Activated effector memory CD4-positive, alpha-beta T cell treated with Interleukin-2 at 50 U/mL for 16 hours (primary cell): ENCODE measurements around the gene ELMO1.

Experiments used
- DNase-seq: peaks from one replicate; pipeline ENCODE4 v3.0.0-alpha.2; 2020

The ELMO1 gene

DNA sequence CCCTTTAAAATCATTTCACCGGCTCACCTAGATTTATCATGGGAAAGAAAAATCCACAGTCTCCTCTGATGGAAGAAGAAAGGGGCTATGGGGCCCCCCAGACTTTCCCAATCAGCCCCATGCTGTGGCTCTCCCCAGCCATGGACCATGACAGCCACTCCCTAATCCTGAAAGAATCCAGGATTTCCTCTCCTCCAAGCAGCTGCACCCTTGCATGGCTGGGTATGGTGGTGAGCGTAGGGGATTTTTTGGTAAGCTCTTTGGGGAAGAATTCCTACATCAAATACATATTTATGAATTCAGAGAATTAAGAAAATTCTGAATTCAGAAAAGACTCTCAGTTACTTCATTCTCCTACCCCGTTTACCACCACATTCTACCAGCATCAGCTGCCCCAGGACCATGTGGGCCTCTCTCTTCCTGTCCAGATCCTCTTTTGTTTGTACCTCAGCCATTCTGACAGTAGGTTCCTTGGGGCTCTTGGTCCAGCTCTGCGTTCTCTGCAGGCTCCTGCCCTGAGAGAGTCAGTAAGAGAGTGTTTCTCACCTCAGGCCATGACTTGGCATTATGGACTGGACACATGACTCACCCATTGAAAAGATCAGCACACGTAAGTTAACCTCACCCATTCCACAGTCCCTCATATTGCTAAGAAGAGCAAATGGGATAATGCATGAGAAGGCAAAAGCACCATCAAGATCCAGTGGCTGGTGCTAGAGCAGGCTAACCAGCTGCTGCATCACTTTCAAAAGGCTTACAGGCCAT, 337.8 kb downstream of the ELMO1 start:
- no peak for DNase-seq

DNA sequence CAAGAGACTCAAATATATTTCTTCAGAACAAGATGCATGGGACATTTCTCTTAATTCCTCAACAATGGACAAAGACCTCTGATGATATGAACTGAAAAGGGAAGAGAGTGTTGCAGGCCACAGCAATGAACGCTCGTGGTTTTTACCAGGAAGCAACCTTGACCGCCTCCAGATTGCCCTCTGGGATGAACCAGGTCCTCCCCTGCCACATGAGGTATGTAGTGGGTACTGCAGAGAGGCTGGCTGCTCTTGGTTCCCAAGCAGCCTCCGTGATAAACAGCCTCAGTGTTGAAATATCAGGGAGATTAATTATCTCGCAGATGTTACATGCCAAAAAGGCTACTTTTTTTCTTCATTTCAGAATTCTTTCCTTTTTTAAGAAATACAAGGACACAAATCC, 338.8 kb downstream of the ELMO1 start:
- DNase-seq: no peak

DNA sequence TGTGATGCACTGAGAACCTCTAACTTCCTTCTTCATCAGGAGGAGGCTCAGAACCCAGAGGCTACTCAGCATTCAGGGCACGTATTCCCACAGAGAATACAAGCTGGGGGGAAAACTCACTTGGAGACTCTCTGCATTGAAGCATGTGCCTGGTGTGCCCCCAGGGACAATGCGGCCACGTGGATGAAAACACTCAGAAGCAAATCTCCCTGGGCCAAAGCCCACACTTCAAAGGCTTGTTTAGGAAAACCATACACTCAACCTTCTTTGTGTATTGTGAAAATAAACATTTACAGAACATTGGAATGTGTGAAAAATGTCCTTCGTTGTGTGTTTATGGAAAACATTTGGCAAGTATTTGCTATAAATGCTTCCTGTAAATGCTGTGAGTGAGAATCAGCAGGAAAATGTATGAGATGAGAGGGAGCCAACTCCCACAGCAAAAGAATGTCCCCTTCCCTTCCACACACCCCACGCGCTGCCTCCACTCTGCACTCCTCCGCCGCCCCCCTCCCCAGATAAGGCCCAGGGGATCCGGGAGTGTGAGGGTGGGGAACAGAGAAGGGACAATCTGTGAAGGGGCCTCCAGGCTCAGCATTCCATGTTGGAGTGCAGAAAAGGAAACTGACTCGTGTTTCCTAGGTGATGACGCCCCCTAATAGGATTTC, 339.5 kb downstream of the ELMO1 start:
- no peak for DNase-seq

DNA sequence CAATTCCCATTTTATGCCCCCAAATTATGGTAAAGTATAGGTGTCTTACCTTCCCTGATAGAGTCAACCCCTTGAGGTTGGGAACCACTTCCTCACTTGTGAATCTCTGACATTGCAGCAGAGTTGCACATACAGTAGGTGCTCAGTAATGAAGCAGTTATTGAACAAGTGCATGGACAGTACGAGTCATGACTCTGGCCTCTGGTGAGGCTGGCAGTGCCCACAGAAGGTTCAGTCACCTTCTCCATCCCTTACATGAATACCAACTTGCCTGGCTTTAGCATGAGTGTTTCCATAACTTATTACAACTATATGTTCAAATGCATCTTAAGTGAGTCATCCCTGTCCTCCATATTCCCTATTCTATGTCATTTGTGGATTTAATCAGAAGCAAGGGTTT, 340.0 kb downstream of the ELMO1 start:
- no peak for DNase-seq

DNA sequence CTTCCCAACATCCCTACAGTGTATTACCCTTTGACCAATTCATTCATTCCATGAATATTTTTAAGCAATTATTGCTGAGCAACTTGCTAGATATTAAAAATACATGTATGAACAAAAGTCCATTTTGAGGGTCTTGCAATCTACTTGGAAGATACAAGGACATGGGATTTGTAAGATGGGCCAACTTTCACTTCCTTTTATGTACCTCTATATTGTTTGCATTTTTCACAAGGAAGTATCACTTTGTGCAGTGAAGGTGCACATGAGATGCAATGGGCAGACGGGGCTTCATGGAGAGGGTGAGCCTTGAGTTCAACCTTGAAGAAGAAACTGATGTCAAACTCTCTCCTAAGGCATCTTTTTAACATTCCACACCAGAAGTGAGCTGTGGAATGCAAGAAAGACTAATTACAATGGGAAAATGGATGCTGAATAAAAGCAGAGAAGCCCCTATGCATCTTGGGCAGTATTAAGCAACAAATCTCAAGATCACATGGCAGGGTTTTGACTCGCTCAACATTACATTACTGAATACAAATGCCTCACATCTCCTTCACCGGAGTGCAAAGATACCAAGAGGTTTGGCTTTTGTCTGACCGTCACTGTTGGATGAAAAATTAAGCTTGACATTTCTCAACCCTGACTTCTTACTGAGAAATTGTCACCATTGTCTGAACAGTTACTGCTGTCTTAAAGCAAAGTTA, 341.5 kb downstream of the ELMO1 start:
- DNase-seq: no peak

DNA sequence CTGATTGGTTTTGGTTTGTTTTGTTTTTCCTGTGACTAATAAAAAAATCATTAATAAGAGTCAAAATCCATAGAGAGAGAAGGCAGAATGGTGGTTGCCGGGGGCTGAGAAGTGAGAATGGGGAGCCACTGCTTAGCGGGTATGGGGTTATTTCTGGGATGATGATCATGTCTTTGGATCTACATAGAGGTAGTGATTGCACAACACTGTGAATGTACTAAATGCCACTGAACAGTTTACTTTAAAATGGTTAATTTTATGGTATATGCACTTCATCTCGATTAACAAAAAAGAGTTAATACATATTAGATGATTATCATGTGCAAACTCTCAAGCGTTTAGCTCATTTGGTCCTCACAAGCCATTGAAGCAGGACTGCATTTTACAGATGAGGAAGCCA, 342.9 kb downstream of the ELMO1 start:
- no peak for DNase-seq

DNA sequence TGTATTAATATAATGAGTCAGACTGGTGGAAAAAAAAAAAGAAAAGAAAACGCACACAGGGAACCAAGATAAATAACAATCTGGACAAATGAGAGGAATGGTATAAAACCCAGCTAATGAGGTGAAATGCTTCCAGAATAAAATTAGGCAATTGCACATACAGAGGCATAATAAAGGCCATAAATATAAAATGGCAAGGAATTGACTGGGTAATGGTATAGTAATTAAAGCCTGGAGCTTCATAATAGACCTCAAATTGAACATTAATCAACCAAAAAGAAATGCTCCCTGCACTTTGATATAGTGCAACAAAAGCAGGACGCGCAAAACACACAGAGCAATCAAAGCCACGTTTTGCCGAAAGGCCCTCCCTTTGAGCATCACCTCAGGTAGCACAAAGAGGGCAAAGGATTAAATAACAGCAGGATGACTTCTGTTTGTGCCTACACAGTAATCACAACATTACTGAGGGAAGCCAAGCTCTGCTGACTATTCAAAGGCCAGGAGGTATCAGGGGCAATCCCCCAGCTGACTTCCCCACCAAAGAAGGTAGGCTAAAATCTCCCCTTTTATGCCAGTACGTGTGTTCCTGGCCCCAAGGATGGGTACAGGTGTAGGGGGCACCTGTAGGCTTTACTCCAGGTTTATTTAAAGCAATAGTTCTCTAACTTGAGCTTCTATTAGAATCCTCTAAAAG, 343.7 kb downstream of the ELMO1 start:
- no peak for DNase-seq

DNA sequence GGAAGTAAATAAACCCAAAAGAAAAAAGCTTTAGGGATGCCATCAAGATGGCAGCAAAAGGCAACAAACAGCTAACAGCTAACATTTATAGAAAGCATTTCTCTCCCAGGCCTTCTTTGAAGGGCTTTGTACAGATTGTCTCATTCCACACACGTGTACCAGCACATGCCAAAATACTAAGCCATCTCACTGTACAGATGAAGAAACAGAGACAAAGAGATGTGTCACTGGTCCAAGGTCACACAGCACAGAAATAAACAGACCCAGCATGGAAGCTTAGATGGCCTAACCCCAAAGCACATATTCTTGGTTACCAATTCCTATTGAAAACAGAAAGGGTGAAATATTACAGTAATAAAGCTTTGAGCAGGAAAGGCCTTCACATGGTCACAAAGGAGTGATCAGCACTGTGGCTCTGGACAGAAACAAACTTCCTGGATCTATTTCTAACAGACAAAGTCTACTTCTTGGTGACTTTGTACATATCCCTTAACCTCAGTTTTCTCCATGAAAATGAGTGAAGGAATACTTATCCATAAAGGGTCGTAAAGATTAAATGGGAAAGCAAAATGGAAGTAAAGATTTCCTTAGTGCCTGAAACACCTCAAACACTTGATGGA, 346.0 kb downstream of the ELMO1 start:
- no peak for DNase-seq

DNA sequence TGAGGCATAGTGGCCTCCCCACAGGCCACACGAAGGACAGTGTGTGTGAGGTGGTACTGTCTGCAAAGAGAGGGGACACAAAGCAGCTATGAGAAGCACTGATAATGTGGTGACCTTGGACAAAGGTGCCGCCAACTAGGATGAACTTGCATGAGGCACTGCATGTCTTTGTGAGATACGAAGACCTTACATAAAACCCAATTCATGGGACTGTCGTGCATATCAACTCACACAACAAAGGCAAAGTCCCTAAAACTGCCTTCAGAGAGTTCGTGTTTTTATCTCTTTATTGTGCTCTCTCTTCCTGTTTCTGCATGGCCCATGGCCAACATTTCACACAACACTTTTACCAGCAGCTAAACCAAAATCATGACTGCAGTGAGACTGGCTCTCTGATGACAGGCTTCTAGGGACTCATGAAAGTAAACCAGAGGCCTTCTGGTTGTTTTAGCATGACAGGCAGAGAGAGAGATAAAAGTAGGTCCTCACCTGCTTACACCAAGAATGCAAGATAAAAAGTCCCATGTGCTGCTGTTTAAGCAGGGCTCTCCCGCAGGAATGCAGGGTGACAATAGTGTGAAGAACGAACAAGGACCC, 347.8 kb downstream of the ELMO1 start:
- no peak for DNase-seq

DNA sequence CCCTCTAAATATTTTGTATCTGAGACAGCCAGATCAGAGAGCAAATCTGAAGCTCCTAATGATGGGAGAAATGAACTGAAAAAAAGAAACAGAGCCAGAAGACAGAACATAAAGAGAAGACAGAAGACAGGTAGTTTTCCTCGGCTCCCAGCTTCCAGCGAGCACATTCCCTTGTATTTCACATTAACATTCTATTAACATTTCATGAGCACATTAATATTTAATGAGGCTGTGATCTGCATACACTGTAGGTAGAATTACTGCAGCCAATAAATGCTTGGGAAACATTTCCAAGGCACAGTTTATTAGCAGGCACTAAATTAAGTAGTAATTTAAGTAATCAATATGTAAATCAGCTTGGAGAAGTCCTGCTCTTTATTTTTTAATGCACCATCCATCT, 349.9 kb downstream of the ELMO1 start:
- DNase-seq: no peak

DNA sequence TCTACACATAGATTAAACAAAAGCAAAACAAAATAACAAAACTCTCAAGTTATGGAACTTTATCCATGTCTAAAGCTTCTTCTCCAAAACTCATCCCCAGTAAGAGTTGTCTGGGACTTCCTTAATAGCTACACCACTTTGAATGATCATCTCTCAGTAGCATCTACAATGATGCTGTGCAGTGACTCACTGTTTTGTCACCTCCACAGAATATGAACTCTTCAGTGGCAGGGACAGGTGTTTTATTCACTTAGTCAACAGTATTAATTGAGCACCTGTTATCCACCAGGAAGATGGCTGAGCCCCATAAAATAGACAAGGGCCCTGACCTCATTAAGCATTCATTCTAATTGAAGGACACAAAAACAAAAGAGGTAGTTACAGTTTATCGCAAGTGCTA, 350.7 kb downstream of the ELMO1 start:
- no peak for DNase-seq

DNA sequence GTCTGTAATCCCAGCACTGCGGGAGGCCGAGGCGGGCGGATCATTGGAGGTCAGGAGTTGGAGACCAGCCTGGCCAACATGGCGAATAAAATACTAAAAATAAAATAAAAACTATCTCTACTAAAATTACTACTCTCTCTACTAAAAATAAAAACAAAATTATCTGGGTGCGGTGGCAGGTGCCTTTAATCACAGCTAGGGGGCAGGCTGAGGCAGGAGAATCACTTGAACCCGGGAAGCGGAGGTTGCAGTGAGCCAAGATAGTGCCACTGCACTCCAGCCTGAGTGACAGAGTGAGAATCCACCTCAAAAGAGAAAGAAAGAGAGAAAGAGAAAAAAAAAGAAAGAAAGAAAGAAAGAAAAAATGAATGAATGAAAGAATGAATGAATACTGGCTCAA, 351.4 kb downstream of the ELMO1 start:
- DNase-seq: no peak

DNA sequence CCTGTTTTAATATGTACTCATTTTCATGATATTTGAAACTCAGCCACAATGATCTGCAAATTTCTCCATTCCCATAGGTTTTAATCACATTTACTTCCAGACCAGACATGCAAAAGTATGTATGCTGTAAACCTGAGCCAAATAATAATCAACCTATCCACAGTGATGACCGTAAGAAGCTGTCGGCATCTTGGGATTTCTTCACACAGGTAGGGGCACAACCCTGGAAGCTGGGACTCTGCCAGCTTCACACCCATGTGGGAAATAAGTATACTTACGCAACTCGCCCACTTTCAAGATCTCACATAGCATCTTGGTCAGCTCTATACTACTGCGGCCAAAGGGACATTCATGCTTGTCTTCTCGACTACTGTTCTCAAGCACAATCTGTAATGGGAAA, 352.3 kb downstream of the ELMO1 start:
- no peak for DNase-seq

DNA sequence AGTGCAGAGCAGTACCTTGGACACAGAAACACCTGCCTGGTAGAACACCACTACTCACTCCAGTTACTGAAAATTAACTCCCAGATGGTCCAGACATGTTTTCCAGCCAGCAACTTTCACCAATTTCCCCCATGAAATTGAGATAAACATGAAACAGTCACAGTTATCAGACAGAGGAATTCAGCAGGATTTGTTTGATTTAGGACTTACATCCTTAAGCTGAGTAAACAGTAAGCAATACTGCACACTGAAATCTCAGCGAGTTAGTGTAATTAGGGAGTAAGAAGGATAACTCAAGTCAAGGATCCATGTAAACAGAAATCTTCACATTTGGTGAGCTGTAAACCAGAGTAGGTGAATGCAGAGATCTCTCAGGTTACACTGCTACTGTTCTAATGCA, 353.5 kb downstream of the ELMO1 start:
- no peak for DNase-seq

DNA sequence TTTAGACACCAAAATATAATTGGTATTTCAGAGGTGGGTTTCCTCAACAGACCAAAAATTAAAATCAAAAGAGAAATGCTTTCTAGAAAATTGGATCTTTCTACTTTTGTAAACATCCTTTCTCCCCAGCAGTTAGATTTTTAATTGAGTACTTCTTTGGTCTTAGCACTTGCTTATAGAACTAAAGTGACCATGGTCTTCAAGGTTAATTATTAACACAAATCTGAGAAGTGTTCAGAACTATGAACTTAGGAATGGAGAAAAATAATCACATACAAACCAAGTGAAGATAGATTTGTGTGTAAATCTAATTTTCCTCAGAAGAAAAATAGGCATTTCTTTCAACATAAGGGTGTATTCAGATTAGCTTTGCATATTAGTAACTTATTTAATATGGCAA, 355.4 kb downstream of the ELMO1 start:
- DNase-seq: no peak

DNA sequence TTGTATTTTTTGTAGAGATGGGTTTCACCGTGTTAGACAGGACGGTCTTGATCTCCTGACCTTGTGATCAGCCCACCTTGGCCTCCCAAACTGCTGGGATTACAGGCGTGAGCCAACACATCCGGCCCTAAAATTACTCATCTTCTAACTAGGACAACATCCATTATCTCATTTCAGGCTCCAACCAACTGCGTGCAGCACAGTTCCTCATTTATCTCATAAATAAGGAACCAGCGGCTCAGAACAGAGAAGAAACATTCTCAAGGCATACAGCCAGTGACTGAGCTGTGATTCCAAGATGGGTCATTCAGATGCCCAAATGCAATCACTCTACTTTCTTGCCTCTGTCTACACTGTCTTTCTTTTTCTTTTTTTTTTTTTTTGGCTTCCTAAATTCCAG, 356.1 kb downstream of the ELMO1 start:
- DNase-seq: no peak

DNA sequence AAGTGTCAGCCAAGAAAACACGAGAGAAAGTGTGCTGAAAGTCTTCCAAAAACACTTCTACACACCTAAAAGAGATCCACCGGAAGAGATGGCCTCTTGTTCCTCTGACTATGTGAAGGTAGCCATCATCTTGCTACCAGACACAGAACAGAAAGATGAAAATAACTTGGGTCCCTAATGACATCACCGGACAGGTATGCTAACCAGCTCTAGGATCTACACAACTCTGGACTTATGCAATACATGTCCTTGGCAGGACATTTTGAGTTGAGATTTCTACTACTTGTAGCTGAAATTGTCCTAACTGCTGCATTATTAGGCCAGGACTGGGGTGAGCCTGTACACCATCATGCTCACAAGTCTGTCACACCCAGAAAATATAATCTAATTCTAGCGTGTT, 358.7 kb downstream of the ELMO1 start:
- no peak for DNase-seq

DNA sequence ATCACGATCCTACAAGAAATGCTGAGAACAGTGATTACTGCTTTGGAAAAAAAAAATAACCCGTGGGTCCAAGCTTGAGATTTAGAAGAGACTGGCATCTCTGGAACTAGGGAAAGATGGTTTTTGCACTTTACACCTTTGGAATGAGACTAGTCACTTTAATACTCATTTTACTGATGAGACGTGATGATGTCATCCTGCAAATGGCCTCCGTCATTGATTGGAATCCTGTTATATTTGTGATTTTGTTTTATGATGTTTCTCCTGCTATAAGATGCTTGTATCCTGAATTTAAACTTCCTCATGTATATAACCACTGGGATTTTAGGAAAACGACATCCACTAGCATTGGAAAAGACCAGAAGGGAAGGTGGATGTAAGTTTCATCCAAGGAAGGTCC, 363.1 kb downstream of the ELMO1 start:
- DNase-seq: no peak

DNA sequence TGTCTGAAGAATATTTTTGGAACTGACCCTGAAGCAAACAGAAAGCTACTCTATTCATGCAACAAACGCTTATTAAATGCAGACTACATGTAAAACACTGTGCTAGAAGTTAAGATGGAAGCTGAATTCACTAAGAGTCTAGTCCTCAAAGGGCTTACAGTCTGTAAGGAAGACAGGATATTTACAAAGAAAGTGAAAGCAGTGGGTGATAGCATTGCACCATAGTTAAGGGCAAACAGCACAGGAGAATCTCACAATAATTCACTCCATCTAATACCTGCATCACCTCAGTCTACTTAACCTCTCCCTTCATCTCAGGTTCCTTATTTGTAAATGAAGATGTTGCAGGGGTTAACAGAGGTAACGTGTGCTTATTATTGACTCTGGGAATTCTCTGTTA, 364.4 kb downstream of the ELMO1 start:
- no peak for DNase-seq

DNA sequence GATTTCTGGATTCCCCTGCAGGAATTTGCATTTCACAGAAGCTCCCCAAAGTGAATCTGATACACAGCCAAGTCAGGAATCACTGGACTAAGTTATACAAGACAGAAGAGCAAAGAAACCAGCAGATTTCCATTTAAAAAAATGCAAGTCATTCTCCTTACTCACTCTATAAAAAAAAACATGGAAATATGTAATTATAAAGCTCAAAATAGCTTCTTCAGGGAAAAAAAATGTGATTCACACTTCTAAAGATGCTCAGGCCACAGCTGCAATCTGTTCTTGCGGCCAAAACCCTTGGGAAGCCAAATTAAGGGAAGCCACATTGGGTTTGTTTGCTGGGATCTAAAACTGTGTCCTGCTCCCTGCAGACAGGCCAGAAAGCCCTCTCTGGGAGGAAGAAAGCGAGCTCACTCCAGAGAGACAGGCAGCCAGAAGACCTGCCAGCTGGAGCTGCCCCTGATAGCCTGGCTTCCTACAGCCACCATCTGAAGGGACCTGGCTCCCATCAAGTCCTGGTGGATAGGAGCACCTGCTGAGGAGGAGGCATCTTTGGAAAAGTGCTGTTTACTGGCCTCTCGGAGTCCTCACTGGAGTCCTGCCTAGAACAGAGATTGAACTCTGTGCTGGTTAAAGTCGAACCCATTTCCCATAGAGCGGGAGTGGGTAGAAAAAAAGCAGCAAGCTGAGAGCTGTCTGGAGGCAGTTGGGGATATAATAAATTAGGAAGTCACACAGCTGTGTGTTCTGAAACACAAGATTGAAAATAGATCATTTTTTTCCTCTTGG, 365.2 kb downstream of the ELMO1 start:
- no peak for DNase-seq

DNA sequence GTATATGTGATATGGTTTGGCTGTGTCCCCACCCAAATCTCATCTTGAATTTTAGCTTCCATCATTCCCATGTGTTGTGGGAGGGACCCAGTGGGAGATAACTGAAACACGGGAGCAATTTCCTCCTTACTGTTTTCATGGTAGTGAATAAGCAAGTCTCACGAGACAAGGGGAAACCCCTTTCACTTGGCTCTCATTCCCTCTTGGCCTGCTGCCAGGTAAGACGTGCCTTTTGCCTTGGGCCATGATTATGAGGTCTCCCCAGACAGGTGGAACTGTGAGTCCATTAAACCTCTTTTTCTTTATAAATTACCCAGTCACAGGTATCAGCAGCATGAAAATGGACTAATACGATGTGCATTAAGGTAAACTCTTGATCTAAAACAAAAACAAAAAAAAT, 367.2 kb downstream of the ELMO1 start:
- no peak for DNase-seq

DNA sequence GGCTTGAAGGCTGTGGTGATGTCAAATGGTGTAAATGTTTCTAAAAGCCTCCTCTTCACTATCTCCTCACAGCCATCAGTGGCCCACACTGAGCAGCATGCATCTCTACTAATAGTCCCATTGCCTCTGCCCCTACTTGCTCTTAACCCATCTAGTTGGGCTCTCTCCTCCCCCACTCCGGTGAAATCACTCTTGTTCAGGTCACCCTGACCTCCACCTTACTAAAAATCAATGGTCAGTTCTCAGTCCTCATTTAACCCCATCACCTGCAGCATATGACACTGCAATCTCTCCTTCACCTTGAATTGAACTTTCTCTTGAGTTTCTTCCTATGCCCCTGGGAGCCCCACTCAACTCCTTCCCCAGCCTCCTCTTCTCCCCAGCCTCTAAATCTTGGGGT, 369.2 kb downstream of the ELMO1 start:
- no peak for DNase-seq
